ENCODE results near the gene RBM42. TPM values are rescaled to one million over a fixed set of nuclear protein-coding genes. Genes with fewer than 3 reads are reported as not detected.

Gene RBM42
- total and polyA plus RNA-seq, 2 donors (not counting 1 experiment from before 2014, with no cell fraction given): 29.9 to 32.9 TPM

GRCh38 chr19:35665604-35666003 lies 36.8 kb downstream of the RBM42 start:
- no peaks in the 10 kb centered on the region for H4K20me1 ChIP-seq (ENCODE audit: control insufficient read depth, extremely low read depth, insufficient read depth, low read length)
- H2AFZ ChIP-seq (ENCODE audit: low read length): no peak overlapping the region
- H3K79me2 ChIP-seq (ENCODE audit: control insufficient read depth, insufficient read depth, low read length): no peaks in the 10 kb centered on the region
- no peak overlapping the region for H3K27ac ChIP-seq (ENCODE audit: insufficient read depth, low read length)
- H3K4me1 ChIP-seq (ENCODE audit: control insufficient read depth, extremely low read depth, insufficient read depth, low read length): no peaks in the 10 kb centered on the region
- H3K4me2 ChIP-seq (ENCODE audit: extremely low read depth, insufficient read depth, low read length): no peak overlapping the region
- no peaks in the 10 kb centered on the region for H3K27me3 ChIP-seq (ENCODE audit: control insufficient read depth, insufficient read depth, low read length)
- no peak overlapping the region for H3K9ac ChIP-seq (ENCODE audit: insufficient read depth, low read length)
- TF ChIP-seq EZH2 (IDR thresholded peaks at IDR 0.05; ENCODE audit: low read length, missing control alignments) (no peak), CTCF (conservative IDR thresholded peaks at IDR 0.05 in 1 of 2, IDR thresholded peaks at IDR 0.05 in 1 of 2; ENCODE audit: low read depth in 1 of 2, low read length in 2 of 2) (no peak)
- H3K4me3 ChIP-seq (replicated peaks in 1 of 4; ENCODE audit: control extremely low read depth in 1 of 4, insufficient read depth in 1 of 4, low read depth in 3 of 4, low read length in 4 of 4): no peak overlapping the region
- H3K9me3 ChIP-seq (ENCODE audit: control insufficient read depth, insufficient read depth, low read depth, low read length): no peaks in the 10 kb centered on the region
- H3K36me3 ChIP-seq (ENCODE audit: control insufficient read depth, insufficient read depth, low read length): no peaks in the 10 kb centered on the region
- no peak for DNase-seq (ENCODE audit: low read depth in 2 of 2)

DNA sequence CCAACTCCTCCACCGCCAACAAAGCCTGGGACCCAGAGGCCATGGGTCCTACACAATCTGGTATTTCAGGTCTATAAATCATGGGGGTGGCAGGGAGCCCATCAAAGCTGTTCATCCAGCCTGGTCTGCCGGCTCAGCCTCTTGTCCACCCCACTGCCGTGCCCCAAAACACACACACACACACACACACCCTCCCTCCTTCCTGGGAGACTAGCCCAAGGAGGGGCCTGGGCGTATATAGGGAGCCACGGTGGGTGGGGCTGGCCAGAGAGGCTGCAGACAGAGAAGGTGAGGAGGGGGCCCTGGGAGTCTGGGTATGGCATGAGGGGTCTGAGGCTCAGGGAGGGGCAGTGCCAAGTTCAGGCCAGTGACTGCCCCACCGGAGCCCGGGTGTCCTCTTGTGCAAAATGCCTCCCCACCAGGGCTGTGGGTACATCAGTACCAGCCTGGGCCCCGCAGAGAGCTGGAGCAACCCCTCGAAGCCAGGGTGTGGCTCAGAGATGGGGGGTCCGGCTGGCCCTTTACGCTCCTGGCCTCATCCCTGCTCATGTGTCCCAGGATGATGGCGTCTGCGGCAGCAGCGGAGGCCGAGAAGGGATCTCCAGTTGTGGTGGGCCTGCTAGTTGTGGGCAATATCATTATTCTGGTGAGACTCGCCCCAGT lies 37.5 kb downstream of the RBM42 start, which contains the start of gene UPK1A:
Gene UPK1A (plus strand): TSS at position 267 of the 663 bp plus-strand sequence. CDS start 296 bp downstream, at position 563.
- no peak within 1 kb of the TSS for H3K9ac ChIP-seq (ENCODE audit: insufficient read depth, low read length)
- H3K27me3 ChIP-seq (ENCODE audit: control insufficient read depth, insufficient read depth, low read length): no peaks in the 10 kb centered on the region
- no peak within 1 kb of the TSS for H3K4me2 ChIP-seq (ENCODE audit: extremely low read depth, insufficient read depth, low read length)
- TF ChIP-seq CTCF (conservative IDR thresholded peaks at IDR 0.05 in 1 of 2, IDR thresholded peaks at IDR 0.05 in 1 of 2; ENCODE audit: low read depth in 1 of 2, low read length in 2 of 2) (no peak), EZH2 (IDR thresholded peaks at IDR 0.05; ENCODE audit: low read length, missing control alignments) (no peak)
- H4K20me1 ChIP-seq (ENCODE audit: control insufficient read depth, extremely low read depth, insufficient read depth, low read length): no peaks in the 10 kb centered on the region
- no peaks in the 10 kb centered on the region for H3K4me1 ChIP-seq (ENCODE audit: control insufficient read depth, extremely low read depth, insufficient read depth, low read length)
- no peaks in the 10 kb centered on the region for H3K79me2 ChIP-seq (ENCODE audit: control insufficient read depth, insufficient read depth, low read length)
- no peaks in the 10 kb centered on the region for H3K36me3 ChIP-seq (ENCODE audit: control insufficient read depth, insufficient read depth, low read length)
- H3K4me3 ChIP-seq (replicated peaks in 1 of 4; ENCODE audit: control extremely low read depth in 1 of 4, insufficient read depth in 1 of 4, low read depth in 3 of 4, low read length in 4 of 4): no peak within 1 kb of the TSS
- H3K27ac ChIP-seq (ENCODE audit: insufficient read depth, low read length): no peak within 1 kb of the TSS
- no peak within 1 kb of the TSS for H2AFZ ChIP-seq (ENCODE audit: low read length)
- DNase-seq (ENCODE audit: low read depth in 2 of 2): no peak
- H3K9me3 ChIP-seq (ENCODE audit: control insufficient read depth, insufficient read depth, low read depth, low read length): no peaks in the 10 kb centered on the region

- no peak overlapping the region for H3K9ac ChIP-seq (ENCODE audit: insufficient read depth, low read length)
- no peaks in the 10 kb centered on the region for H3K27me3 ChIP-seq (ENCODE audit: control insufficient read depth, insufficient read depth, low read length)
- no peaks in the 10 kb centered on the region for H3K36me3 ChIP-seq (ENCODE audit: control insufficient read depth, insufficient read depth, low read length)
- no peaks in the 10 kb centered on the region for H3K9me3 ChIP-seq (ENCODE audit: control insufficient read depth, insufficient read depth, low read depth, low read length)
- H2AFZ ChIP-seq (ENCODE audit: low read length): no peak overlapping the region
- no peaks in the 10 kb centered on the region for H4K20me1 ChIP-seq (ENCODE audit: control insufficient read depth, extremely low read depth, insufficient read depth, low read length)
- no peaks in the 10 kb centered on the region for H3K4me1 ChIP-seq (ENCODE audit: control insufficient read depth, extremely low read depth, insufficient read depth, low read length)
- no peak for DNase-seq (ENCODE audit: low read depth in 2 of 2)
- H3K79me2 ChIP-seq (ENCODE audit: control insufficient read depth, insufficient read depth, low read length): no peaks in the 10 kb centered on the region
- TF ChIP-seq EZH2 (IDR thresholded peaks at IDR 0.05; ENCODE audit: low read length, missing control alignments) (no peak), CTCF (conservative IDR thresholded peaks at IDR 0.05 in 1 of 2, IDR thresholded peaks at IDR 0.05 in 1 of 2; ENCODE audit: low read depth in 1 of 2, low read length in 2 of 2) (no peak)
- H3K27ac ChIP-seq (ENCODE audit: insufficient read depth, low read length): no peak overlapping the region
- H3K4me3 ChIP-seq (replicated peaks in 1 of 4; ENCODE audit: control extremely low read depth in 1 of 4, insufficient read depth in 1 of 4, low read depth in 3 of 4, low read length in 4 of 4): no peak overlapping the region
- H3K4me2 ChIP-seq (ENCODE audit: extremely low read depth, insufficient read depth, low read length): no peak overlapping the region
These were observed 40.7 kb downstream of the RBM42 start for GRCh38 chr19:35669566-35669965.
